ENCODE measurements around the gene PSAP. TPM values are rescaled to one million over a fixed set of nuclear protein-coding genes. Genes with fewer than 3 reads are reported as not detected.

The PSAP gene
- total and polyA plus RNA-seq, 11 donors: 454 to 2,171 (median 1,616) TPM

DNA sequence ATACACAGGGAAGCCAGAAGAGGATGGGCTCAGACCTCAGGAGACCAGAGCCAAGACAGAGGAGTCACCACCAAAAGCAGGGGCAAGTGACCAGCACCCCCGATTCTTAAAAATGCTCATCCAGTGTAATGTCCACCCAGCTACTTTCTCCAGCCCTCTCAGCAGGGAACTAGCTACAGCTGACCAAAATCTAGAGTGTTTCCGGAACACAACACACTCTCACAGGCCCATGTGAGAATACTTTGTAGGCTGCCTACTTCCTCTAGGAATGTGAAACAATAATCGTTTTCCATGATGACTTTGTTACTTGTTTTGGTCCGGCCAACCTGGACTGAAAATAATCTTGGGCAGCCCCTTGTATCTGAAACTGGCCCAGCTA is 14.5 kb downstream of the PSAP start:
- Histone ChIP-seq H3K27me3 (no peaks in the 10 kb centered on the region), H3K9me3 (no peaks in the 10 kb centered on the region), H3K4me3 (peak overlapping the region in 2 of 12 donors; percentile 1 to 28), H3K4me1 (peaks cover 32 to 100% (median 89%) of the 10 kb centered on the region in 12 donors), H3K36me3 (peaks cover 0 to 37% (median 24%) of the 10 kb centered on the region in 9 donors), H3K27ac (peak overlapping the region; percentile 61 to 89 (median 78))
- DNase-seq (peak in 1 of 5 donors; percentile 24), ATAC-seq (peak in 3 of 4 donors; percentile 50 to 75 (median 54))
- intact Hi-C loops (cut with DNase I): loop anchor here (5.0 to 10.0 kb wide), 5 partner anchors 48 to 61 kb away; no protein-coding TSS in a partner anchor
- TF ChIP-seq, protein P1, sequence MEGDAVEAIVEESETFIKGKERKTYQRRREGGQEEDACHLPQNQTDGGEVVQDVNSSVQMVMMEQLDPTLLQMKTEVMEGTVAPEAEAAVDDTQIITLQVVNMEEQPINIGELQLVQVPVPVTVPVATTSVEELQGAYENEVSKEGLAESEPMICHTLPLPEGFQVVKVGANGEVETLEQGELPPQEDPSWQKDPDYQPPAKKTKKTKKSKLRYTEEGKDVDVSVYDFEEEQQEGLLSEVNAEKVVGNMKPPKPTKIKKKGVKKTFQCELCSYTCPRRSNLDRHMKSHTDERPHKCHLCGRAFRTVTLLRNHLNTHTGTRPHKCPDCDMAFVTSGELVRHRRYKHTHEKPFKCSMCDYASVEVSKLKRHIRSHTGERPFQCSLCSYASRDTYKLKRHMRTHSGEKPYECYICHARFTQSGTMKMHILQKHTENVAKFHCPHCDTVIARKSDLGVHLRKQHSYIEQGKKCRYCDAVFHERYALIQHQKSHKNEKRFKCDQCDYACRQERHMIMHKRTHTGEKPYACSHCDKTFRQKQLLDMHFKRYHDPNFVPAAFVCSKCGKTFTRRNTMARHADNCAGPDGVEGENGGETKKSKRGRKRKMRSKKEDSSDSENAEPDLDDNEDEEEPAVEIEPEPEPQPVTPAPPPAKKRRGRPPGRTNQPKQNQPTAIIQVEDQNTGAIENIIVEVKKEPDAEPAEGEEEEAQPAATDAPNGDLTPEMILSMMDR (IDR thresholded peaks at IDR 0.05): no peak
- no peak for TF ChIP-seq POLR2A (IDR thresholded peaks at IDR 0.05)
- 16 to 47% (median 23%) methylated on average over 4 of the region's 4 CpGs for WGBS, 4 donors

DNA sequence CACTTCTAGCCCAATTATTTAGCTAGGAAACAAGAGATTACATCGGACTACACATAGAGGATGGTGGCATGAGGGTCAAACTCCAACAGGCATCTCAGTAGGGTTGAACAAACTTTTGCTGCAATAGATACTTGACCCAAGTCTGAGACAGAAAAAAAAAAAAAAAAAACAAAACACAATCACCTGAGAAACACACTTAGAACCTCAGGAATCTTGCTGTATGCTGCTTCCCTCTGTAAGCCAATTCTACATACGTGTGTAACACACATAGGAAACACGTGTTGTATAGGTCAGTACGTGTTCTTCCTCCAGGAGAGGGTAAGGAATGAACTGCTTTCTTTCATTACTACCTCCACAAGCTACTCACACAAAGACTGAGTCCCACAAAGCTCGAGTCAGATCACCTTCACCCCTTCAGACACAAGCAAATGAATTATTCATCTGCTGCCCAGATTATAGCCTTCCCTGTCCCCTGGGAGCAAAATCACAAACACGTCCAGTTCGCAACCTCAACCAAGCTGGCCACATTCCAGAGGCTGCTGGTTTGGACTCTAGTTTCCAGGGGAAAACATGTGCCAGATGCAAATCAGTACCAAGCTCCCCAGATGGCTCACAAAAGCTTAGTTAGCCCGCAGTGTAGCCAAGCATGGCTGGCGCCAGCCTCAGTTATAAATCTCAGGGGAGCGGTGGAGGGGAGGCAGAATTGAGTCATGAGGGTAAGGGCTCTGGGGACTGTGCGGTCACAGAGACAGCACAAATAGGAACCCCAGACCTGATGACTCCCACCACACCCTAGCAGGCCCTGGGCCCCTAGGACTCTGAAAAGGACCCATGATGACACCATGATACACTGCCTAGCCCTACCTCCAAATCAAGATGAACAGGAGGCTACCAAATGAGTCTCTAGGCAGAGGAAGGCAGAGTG is 15.1 kb downstream of the PSAP start:
- peak; percentile 20 to 60 (median 52) for ATAC-seq
- no peak for TF ChIP-seq POLR2A (IDR thresholded peaks at IDR 0.05)
- TF ChIP-seq, protein P1 (IDR thresholded peaks at IDR 0.05): no peak
- H3K4me1 ChIP-seq: peaks cover 30 to 98% (median 82%) of the 10 kb centered on the region in 12 donors

DNA sequence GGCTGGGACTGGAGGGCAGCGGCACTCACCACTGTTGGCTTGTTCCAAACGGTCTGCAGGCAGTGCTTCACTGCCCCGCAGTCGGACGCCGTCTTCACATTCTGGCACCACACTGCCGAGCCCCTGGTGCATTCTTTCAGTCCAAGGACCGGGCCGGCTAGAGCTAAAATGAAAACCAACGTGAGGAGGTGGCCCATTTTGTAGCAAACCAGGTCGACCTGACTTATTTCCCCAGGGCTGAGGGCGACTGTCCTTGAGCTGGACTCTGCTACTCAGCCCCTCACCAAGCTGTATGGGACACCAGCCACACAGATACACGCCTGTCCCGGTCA is 16.7 kb downstream of the PSAP start:
- DNase-seq (peak in 1 of 5 donors; percentile 14), ATAC-seq (no peak)
- WGBS, 4 donors: 78 to 92% (median 86%) methylated on average over 14 of the region's 14 CpGs
- Histone ChIP-seq H3K4me1 (peaks cover 20 to 98% (median 66%) of the 10 kb centered on the region in 12 donors), H3K4me3 (no peak overlapping the region), H3K27me3 (no peaks in the 10 kb centered on the region), H3K36me3 (peaks cover 0 to 60% (median 47%) of the 10 kb centered on the region in 9 donors), H3K27ac (peak overlapping the region in 2 of 12 donors; percentile 13 to 79), H3K9me3 (no peaks in the 10 kb centered on the region)
- intact Hi-C loops (cut with DNase I): loop anchor here in 6 of 10 donors (10.0 kb wide), 2 partner anchors 50 to 60 kb away; no protein-coding TSS in a partner anchor
- no peak for TF ChIP-seq POLR2A (IDR thresholded peaks at IDR 0.05)
- TF ChIP-seq, protein P1 (IDR thresholded peaks at IDR 0.05): no peak

More for the DNA sequence above, 15.1 kb downstream of the PSAP start:
- WGBS, 4 donors: 18 to 37% (median 24%) methylated on average over 11 of the region's 11 CpGs
- no peaks in the 10 kb centered on the region for H3K27me3 ChIP-seq
- intact Hi-C loops (cut with DNase I): loop anchor here (5.0 to 10.0 kb wide), 5 partner anchors 49 to 61 kb away; no protein-coding TSS in a partner anchor
- peak overlapping the region in 2 of 12 donors; percentile 1 to 28 for H3K4me3 ChIP-seq
- peaks cover 0 to 44% (median 31%) of the 10 kb centered on the region in 9 donors for H3K36me3 ChIP-seq
- peak; percentile 65 to 85 (median 81) for DNase-seq
- peak overlapping the region; percentile 61 to 89 (median 78) for H3K27ac ChIP-seq
- no peaks in the 10 kb centered on the region for H3K9me3 ChIP-seq
